H1 (cell line): ENCODE measurements around the gene CGB5. TPM values are rescaled to one million over a fixed set of nuclear protein-coding genes. Genes with fewer than 3 reads are reported as not detected.

Experiments
- BACH1 ChIP-seq: IDR thresholded peaks from 2 replicates; pipeline ENCODE4 v1.6.1; 2012; ENCODE audit warnings: low read length, improper control_type of control experiment
- BCL11A ChIP-seq, 2 experiments: IDR thresholded peaks; one replicate each; pipeline ENCODE4 v1.6.1; 2011; ENCODE audit warnings: low read depth in 2 of 2, low read length in 2 of 2, mild to moderate bottlenecking in 2 of 2
- RNF2 ChIP-seq: fragments of 200-900, 300-1000 bp; sonication (generic); IDR thresholded peaks from 2 replicates; pipeline ENCODE4 v1.7.1; 2016; ENCODE audit warnings: borderline replicate concordance, low read depth, mild to moderate bottlenecking, antibody characterized with exemption, low read length; ENCODE audit not compliant: poor library complexity, severe bottlenecking; ENCODE audit errors: missing control alignments
- SIRT6 ChIP-seq: IDR thresholded peaks from one replicate; pipeline ENCODE4 v1.7.1; 2012; ENCODE audit warnings: low read length, inconsistent platforms
- polyA plus RNA-seq, 7 experiments: library from polyadenylated mRNA; depleted of rRNA in 3 of 7; stranded (reverse) in 5 of 7; unstranded in 2 of 7; fragments of >200 nt in 5 of 7; fragments of 200-250 nt in 2 of 7; gene quantifications; 1 replicate in 5 of 7; 2 replicates in 1 of 7; 4 replicates in 1 of 7; pipeline versions ENCODE4 v1.2.1 to v1.2.3, GENCODE V29; 2011 to 2013; ENCODE audit warnings: missing spikeins in 2 of 7, mixed read lengths in 2 of 7
- total RNA-seq: library from RNA; stranded (reverse); fragmentation: NEBNext Ultra II Directional; extraction: Animal tissue kit (Norgen Biotek cat#: 25700); gene quantifications from 2 replicates; pipeline ENCODE4 v1.2.1, GENCODE V29; 2021
- TF ChIP-seq, protein P1 (sequence below): fragments of 300-600 bp; sonication (generic); IDR thresholded peaks from 2 replicates; pipeline ENCODE4 v1.7.1; 2012; ENCODE audit warnings: low read length, moderate library complexity, mild to moderate bottlenecking, inconsistent platforms; ENCODE audit not compliant: insufficient replicate concordance

CGB5 gene
- total and polyA plus RNA-seq, 2 of the 8 experiments (the other 6 are each of a cell fraction or from before 2014, with no cell fraction given) = 0.63 to 0.68 TPM

DNA sequence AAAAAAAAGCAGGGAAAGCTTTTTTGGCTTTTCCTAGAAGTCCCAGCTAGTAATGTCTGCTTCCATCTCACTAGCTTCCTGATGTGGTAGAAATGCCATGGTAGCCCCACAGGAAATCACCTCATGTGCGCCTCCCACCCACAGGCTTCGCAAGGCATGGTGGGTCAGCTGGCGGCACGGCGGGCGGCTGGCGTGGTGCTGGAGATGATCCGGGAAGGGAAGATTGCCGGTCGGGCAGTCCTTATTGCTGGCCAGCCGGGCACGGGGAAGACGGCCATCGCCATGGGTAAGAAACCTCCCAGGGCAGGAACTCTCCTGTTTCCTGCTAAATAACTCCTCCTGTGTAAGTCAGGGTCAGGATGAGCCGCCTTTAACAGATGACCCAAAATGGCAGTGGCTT, 39.5 kb upstream of the CGB5 start (continued):
- TF ChIP-seq, protein P1, sequence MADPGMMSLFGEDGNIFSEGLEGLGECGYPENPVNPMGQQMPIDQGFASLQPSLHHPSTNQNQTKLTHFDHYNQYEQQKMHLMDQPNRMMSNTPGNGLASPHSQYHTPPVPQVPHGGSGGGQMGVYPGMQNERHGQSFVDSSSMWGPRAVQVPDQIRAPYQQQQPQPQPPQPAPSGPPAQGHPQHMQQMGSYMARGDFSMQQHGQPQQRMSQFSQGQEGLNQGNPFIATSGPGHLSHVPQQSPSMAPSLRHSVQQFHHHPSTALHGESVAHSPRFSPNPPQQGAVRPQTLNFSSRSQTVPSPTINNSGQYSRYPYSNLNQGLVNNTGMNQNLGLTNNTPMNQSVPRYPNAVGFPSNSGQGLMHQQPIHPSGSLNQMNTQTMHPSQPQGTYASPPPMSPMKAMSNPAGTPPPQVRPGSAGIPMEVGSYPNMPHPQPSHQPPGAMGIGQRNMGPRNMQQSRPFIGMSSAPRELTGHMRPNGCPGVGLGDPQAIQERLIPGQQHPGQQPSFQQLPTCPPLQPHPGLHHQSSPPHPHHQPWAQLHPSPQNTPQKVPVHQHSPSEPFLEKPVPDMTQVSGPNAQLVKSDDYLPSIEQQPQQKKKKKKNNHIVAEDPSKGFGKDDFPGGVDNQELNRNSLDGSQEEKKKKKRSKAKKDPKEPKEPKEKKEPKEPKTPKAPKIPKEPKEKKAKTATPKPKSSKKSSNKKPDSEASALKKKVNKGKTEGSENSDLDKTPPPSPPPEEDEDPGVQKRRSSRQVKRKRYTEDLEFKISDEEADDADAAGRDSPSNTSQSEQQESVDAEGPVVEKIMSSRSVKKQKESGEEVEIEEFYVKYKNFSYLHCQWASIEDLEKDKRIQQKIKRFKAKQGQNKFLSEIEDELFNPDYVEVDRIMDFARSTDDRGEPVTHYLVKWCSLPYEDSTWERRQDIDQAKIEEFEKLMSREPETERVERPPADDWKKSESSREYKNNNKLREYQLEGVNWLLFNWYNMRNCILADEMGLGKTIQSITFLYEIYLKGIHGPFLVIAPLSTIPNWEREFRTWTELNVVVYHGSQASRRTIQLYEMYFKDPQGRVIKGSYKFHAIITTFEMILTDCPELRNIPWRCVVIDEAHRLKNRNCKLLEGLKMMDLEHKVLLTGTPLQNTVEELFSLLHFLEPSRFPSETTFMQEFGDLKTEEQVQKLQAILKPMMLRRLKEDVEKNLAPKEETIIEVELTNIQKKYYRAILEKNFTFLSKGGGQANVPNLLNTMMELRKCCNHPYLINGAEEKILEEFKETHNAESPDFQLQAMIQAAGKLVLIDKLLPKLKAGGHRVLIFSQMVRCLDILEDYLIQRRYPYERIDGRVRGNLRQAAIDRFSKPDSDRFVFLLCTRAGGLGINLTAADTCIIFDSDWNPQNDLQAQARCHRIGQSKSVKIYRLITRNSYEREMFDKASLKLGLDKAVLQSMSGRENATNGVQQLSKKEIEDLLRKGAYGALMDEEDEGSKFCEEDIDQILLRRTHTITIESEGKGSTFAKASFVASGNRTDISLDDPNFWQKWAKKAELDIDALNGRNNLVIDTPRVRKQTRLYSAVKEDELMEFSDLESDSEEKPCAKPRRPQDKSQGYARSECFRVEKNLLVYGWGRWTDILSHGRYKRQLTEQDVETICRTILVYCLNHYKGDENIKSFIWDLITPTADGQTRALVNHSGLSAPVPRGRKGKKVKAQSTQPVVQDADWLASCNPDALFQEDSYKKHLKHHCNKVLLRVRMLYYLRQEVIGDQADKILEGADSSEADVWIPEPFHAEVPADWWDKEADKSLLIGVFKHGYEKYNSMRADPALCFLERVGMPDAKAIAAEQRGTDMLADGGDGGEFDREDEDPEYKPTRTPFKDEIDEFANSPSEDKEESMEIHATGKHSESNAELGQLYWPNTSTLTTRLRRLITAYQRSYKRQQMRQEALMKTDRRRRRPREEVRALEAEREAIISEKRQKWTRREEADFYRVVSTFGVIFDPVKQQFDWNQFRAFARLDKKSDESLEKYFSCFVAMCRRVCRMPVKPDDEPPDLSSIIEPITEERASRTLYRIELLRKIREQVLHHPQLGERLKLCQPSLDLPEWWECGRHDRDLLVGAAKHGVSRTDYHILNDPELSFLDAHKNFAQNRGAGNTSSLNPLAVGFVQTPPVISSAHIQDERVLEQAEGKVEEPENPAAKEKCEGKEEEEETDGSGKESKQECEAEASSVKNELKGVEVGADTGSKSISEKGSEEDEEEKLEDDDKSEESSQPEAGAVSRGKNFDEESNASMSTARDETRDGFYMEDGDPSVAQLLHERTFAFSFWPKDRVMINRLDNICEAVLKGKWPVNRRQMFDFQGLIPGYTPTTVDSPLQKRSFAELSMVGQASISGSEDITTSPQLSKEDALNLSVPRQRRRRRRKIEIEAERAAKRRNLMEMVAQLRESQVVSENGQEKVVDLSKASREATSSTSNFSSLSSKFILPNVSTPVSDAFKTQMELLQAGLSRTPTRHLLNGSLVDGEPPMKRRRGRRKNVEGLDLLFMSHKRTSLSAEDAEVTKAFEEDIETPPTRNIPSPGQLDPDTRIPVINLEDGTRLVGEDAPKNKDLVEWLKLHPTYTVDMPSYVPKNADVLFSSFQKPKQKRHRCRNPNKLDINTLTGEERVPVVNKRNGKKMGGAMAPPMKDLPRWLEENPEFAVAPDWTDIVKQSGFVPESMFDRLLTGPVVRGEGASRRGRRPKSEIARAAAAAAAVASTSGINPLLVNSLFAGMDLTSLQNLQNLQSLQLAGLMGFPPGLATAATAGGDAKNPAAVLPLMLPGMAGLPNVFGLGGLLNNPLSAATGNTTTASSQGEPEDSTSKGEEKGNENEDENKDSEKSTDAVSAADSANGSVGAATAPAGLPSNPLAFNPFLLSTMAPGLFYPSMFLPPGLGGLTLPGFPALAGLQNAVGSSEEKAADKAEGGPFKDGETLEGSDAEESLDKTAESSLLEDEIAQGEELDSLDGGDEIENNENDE = no peak
- no peak for TF ChIP-seq SIRT6
- TF ChIP-seq BCL11A (IDR thresholded peaks at IDR 0.05; ENCODE audit: low read depth in 2 of 2, low read length in 2 of 2) = no peak
- TF ChIP-seq BACH1 = no peak
- no peak for TF ChIP-seq RNF2
- TF ChIP-seq, all 59 proteins: peak for 0
